ENCODE results near the gene TMEM39A. TPM values are rescaled to one million over a fixed set of nuclear protein-coding genes. Genes with fewer than 3 reads are reported as not detected.
A peak's percentile ranks its signal among the peaks of the same experiment; 100 is the strongest.

The TMEM39A gene
- total and polyA plus RNA-seq, 4 experiments from 2014 or later = 9.2 to 47.4 (median 32.4) TPM

- H3K27ac Mint-ChIP-seq = no peak overlapping the region
Measured at GRCh38 chr3:119402791-119403190, 60.6 kb downstream of the TMEM39A start.

DNA sequence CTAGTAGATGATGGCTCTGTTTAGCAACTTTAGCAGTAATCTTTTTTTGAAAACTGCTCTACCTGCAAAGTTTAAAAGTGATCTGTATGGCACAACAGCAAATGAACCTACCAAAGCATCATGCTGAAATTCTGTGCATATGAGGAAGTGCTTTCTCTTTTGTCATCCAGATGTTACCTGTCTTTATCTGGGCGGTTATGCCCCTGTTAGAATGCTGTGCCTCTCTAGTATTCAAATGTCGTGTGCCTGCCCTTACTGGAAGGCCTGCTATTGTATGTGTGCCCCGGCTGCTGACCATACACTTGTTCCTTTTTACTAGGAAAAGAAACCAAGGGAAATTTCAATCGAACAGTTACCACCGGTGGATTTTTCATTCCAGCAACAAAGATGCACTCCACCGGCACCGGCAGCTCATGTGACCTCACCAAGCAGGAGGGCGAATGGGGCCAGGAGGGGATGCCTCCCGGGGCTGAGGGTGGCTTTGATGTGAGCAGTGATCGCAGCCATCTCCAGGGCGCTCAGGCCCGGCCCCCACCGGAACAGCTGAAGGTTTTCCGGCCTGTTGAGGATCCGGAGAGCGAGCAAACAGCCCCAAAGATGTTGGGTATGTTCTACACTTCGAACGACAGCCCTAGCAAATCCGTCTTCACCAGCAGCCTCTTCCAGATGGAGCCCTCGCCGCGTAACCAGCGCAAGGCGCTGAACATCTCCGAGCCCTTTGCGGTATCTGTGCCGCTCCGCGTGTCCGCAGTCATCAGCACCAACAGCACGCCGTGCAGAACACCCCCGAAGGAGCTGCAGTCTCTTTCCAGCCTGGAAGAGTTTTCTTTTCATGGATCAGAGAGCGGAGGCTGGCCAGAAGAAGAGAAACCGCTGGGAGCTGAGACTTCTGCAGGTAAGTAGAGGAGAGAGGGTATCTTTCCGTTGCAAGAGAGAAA is 61.6 kb downstream of the TMEM39A start:
- H3K9me3 Mint-ChIP-seq = no peaks in the 10 kb centered on the region
- Histone ChIP-seq H3K27ac (ENCODE audit: low read depth, low read length) (no peak overlapping the region), H3K36me3 (ENCODE audit: insufficient read depth, low read length) (peaks cover 13% of the 10 kb centered on the region), H3K4me1 (ENCODE audit: insufficient read depth, low read length) (no peaks in the 10 kb centered on the region), H3K9me3 (ENCODE audit: control insufficient read depth in 1 of 2, low read length in 2 of 2) (no peaks in the 10 kb centered on the region), H3K4me3 (ENCODE audit: low read length in 2 of 2) (no peak overlapping the region), H3K27me3 (ENCODE audit: insufficient read depth, low read length) (no peaks in the 10 kb centered on the region)
- H3K4me3 Mint-ChIP-seq = no peak overlapping the region
- intact Hi-C loops (cut with micrococcal nuclease) = no loop called here
- no peaks in the 10 kb centered on the region for H3K4me1 Mint-ChIP-seq
- CTCF ChIA-PET (ENCODE audit: partially characterized antibody) = no interaction called here
- no peaks in the 10 kb centered on the region for H3K27me3 Mint-ChIP-seq
- H3K36me3 Mint-ChIP-seq = peaks cover 33 to 53% of the 10 kb centered on the region in 2 donors
- no peak for DNase-seq
- H3K27ac Mint-ChIP-seq = no peak overlapping the region
- POLR2A ChIA-PET (ENCODE audit: partially characterized antibody) = no interaction called here

More at GRCh38 chr3:119402791-119403190, 60.6 kb downstream of the TMEM39A start:
- CTCF ChIA-PET (ENCODE audit: partially characterized antibody) = no interaction called here
- H3K4me3 Mint-ChIP-seq = no peak overlapping the region
- no peaks in the 10 kb centered on the region for H3K27me3 Mint-ChIP-seq
- DNase-seq = no peak
- Histone ChIP-seq H3K4me1 (ENCODE audit: insufficient read depth, low read length) (no peaks in the 10 kb centered on the region), H3K9me3 (ENCODE audit: control insufficient read depth in 1 of 2, low read length in 2 of 2) (no peaks in the 10 kb centered on the region), H3K27me3 (ENCODE audit: insufficient read depth, low read length) (no peaks in the 10 kb centered on the region), H3K27ac (ENCODE audit: low read depth, low read length) (no peak overlapping the region), H3K36me3 (ENCODE audit: insufficient read depth, low read length) (peaks cover 13% of the 10 kb centered on the region), H3K4me3 (ENCODE audit: low read length in 2 of 2) (no peak overlapping the region)
- peaks cover 37 to 54% of the 10 kb centered on the region in 2 donors for H3K36me3 Mint-ChIP-seq
- no peaks in the 10 kb centered on the region for H3K4me1 Mint-ChIP-seq
- POLR2A ChIA-PET (ENCODE audit: partially characterized antibody) = no interaction called here
- intact Hi-C loops (cut with micrococcal nuclease) = no loop called here
- no peaks in the 10 kb centered on the region for H3K9me3 Mint-ChIP-seq

GRCh38 chr3:119401069-119401468 is 62.3 kb downstream of the TMEM39A start:
- Mint-ChIP-seq H3K27ac (no peak overlapping the region), H3K36me3 (peaks cover 37 to 56% of the 10 kb centered on the region in 2 donors)

GRCh38 chr3:119400466-119400865 is 62.9 kb downstream of the TMEM39A start:
- H3K36me3 ChIP-seq (ENCODE audit: insufficient read depth, low read length) = peaks cover 13% of the 10 kb centered on the region
- H3K9me3 Mint-ChIP-seq = no peaks in the 10 kb centered on the region

More at GRCh38 chr3:119401069-119401468, 62.3 kb downstream of the TMEM39A start:
- H3K4me1 ChIP-seq (ENCODE audit: insufficient read depth, low read length) = peaks cover 2% of the 10 kb centered on the region
- no peak overlapping the region for H3K4me3 ChIP-seq (ENCODE audit: low read length in 2 of 2)
- H3K4me3 Mint-ChIP-seq = no peak overlapping the region
- no peaks in the 10 kb centered on the region for H3K9me3 Mint-ChIP-seq
- no peak overlapping the region for H3K27ac ChIP-seq (ENCODE audit: low read depth, low read length)
- DNase-seq = no peak
- ChIA-PET POLR2A (ENCODE audit: partially characterized antibody) (no interaction called here), CTCF (ENCODE audit: partially characterized antibody) (no interaction called here)
- H3K27me3 ChIP-seq (ENCODE audit: insufficient read depth, low read length) = no peaks in the 10 kb centered on the region
- H3K36me3 ChIP-seq (ENCODE audit: insufficient read depth, low read length) = peaks cover 13% of the 10 kb centered on the region
- no peaks in the 10 kb centered on the region for H3K9me3 ChIP-seq (ENCODE audit: control insufficient read depth in 1 of 2, low read length in 2 of 2)
- H3K4me1 Mint-ChIP-seq = peaks cover 0 to 4% (median 2%) of the 10 kb centered on the region in 4 donors
- intact Hi-C loops (cut with micrococcal nuclease) = no loop called here
- H3K27me3 Mint-ChIP-seq = no peaks in the 10 kb centered on the region

GRCh38 chr3:119396870-119397269 is 66.5 kb downstream of the TMEM39A start:
- Histone ChIP-seq H3K9me3 (ENCODE audit: control insufficient read depth in 1 of 2, low read length in 2 of 2) (no peaks in the 10 kb centered on the region), H3K27ac (ENCODE audit: low read depth, low read length) (no peak overlapping the region), H3K27me3 (ENCODE audit: insufficient read depth, low read length) (no peaks in the 10 kb centered on the region), H3K36me3 (ENCODE audit: insufficient read depth, low read length) (peaks cover 9% of the 10 kb centered on the region), H3K4me1 (ENCODE audit: insufficient read depth, low read length) (peaks cover 10% of the 10 kb centered on the region), H3K4me3 (ENCODE audit: low read length in 2 of 2) (no peak overlapping the region)
- no peak for DNase-seq
- Mint-ChIP-seq H3K9me3 (no peaks in the 10 kb centered on the region), H3K36me3 (peaks cover 48 to 58% of the 10 kb centered on the region in 2 donors), H3K4me1 (peaks cover 5 to 20% (median 10%) of the 10 kb centered on the region in 4 donors), H3K27me3 (no peaks in the 10 kb centered on the region), H3K27ac (no peak overlapping the region), H3K4me3 (no peak overlapping the region)
- POLR2A ChIA-PET (ENCODE audit: partially characterized antibody) = no interaction called here
- CTCF ChIA-PET (ENCODE audit: partially characterized antibody) = interaction anchor here (0.8 kb wide), 1 partner anchor 100 kb away, joined by 3 read pairs; no protein-coding TSS in a partner anchor
- intact Hi-C loops (cut with micrococcal nuclease) = no loop called here

More at GRCh38 chr3:119400466-119400865, 62.9 kb downstream of the TMEM39A start:
- peaks cover 33 to 53% of the 10 kb centered on the region in 2 donors for H3K36me3 Mint-ChIP-seq
- H3K27me3 Mint-ChIP-seq = no peaks in the 10 kb centered on the region
- no peak for DNase-seq
- CTCF ChIA-PET (ENCODE audit: partially characterized antibody) = no interaction called here
- Histone ChIP-seq H3K4me3 (ENCODE audit: low read length in 2 of 2) (no peak overlapping the region), H3K4me1 (ENCODE audit: insufficient read depth, low read length) (peaks cover 8% of the 10 kb centered on the region), H3K9me3 (ENCODE audit: control insufficient read depth in 1 of 2, low read length in 2 of 2) (no peaks in the 10 kb centered on the region), H3K27ac (ENCODE audit: low read depth, low read length) (no peak overlapping the region), H3K27me3 (ENCODE audit: insufficient read depth, low read length) (no peaks in the 10 kb centered on the region)
- POLR2A ChIA-PET (ENCODE audit: partially characterized antibody) = no interaction called here
- no peak overlapping the region for H3K4me3 Mint-ChIP-seq
- intact Hi-C loops (cut with micrococcal nuclease) = no loop called here
- H3K4me1 Mint-ChIP-seq = peaks cover 5 to 10% (median 8%) of the 10 kb centered on the region in 4 donors
- no peak overlapping the region for H3K27ac Mint-ChIP-seq

DNA sequence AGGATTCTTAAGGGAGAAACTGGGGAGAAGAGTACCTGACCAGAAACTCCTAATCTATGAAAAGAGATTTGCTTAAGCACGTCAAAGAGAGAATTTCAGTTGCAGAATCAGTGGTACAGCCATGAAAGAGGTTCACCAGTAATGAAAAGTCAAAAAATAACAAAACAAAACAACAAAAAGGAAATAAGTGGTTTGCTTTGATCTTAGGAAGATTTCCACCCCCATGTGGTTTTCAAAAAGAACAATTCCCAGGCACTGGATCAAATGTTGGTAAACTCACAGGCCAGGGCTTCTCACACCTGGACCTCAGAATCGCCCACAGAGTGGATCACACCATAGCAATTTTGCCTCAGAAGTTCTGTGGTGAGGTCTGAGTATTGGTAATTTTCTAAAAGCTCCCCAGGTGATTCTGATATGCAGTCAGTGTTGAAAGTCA is 67.5 kb downstream of the TMEM39A start:
- Mint-ChIP-seq H3K9me3 (no peaks in the 10 kb centered on the region), H3K36me3 (peaks cover 45 to 57% of the 10 kb centered on the region in 2 donors), H3K27ac (peak overlapping the region in 4 of 7 donors; percentile 35 to 80 (median 62)), H3K4me3 (no peak overlapping the region), H3K27me3 (no peaks in the 10 kb centered on the region), H3K4me1 (peaks cover 5 to 20% (median 10%) of the 10 kb centered on the region in 4 donors)
- ChIA-PET CTCF (ENCODE audit: partially characterized antibody) (interaction anchor here (0.8 kb wide), 1 partner anchor 99 kb away, joined by 3 read pairs; no protein-coding TSS in a partner anchor), POLR2A (ENCODE audit: partially characterized antibody) (no interaction called here)
- Histone ChIP-seq H3K4me1 (ENCODE audit: insufficient read depth, low read length) (peaks cover 10% of the 10 kb centered on the region), H3K27me3 (ENCODE audit: insufficient read depth, low read length) (no peaks in the 10 kb centered on the region), H3K27ac (ENCODE audit: low read depth, low read length) (no peak overlapping the region), H3K4me3 (ENCODE audit: low read length in 2 of 2) (no peak overlapping the region), H3K36me3 (ENCODE audit: insufficient read depth, low read length) (peaks cover 11% of the 10 kb centered on the region), H3K9me3 (ENCODE audit: control insufficient read depth in 1 of 2, low read length in 2 of 2) (no peaks in the 10 kb centered on the region)
- no peak for DNase-seq
- intact Hi-C loops (cut with micrococcal nuclease) = no loop called here

DNA sequence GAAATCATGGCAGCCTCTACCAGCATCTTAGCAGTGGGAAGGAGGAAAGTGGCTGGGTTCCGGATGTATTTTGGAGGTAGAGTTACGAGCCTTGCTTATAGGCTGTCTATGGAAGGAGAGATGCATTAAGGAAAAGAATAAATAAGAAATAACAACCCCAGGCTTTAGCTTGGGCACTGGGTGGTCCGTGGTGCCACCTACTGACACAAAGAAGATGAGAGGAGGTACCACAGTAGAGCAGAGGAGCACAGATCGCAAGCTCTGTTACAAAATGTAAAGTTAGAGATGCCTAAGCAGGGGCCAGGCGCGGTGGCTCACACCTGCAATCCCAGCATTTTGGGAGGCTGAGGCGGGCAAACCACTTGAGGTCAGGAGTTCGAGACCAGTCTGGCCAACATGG is 74.8 kb downstream of the TMEM39A start:
- ChIA-PET CTCF (ENCODE audit: partially characterized antibody) (interaction anchor here (1.2 to 1.3 kb wide), 2 partner anchors 114 to 506 kb away, joined by 3 to 5 read pairs; no protein-coding TSS in a partner anchor), POLR2A (ENCODE audit: partially characterized antibody) (no interaction called here)
- no peak for DNase-seq
- Mint-ChIP-seq H3K4me3 (no peak overlapping the region), H3K27ac (peak overlapping the region in 2 of 7 donors; percentile 23 to 57), H3K36me3 (peaks cover 40 to 53% of the 10 kb centered on the region in 2 donors), H3K4me1 (no peaks in the 10 kb centered on the region), H3K9me3 (no peaks in the 10 kb centered on the region), H3K27me3 (no peaks in the 10 kb centered on the region)
- no peak overlapping the region for H3K4me3 ChIP-seq (ENCODE audit: low read length in 2 of 2)
- no peaks in the 10 kb centered on the region for H3K27me3 ChIP-seq (ENCODE audit: insufficient read depth, low read length)
- H3K9me3 ChIP-seq (ENCODE audit: control insufficient read depth in 1 of 2, low read length in 2 of 2) = no peaks in the 10 kb centered on the region
- H3K27ac ChIP-seq (ENCODE audit: low read depth, low read length) = no peak overlapping the region
- peaks cover 17% of the 10 kb centered on the region for H3K36me3 ChIP-seq (ENCODE audit: insufficient read depth, low read length)
- H3K4me1 ChIP-seq (ENCODE audit: insufficient read depth, low read length) = no peaks in the 10 kb centered on the region
- intact Hi-C loops (cut with micrococcal nuclease) = no loop called here
